GM12891 (cell line): ENCODE data around the gene NPAS2.

Experiments
- POLR2A ChIP-seq: IDR thresholded peaks from 2 replicates; pipeline ENCODE4 v1.6.1; 2011; ENCODE audit warnings: low read depth, low read length, control low read depth
- SPI1 ChIP-seq: IDR thresholded peaks from 2 replicates; pipeline ENCODE4 v1.6.1; 2011; ENCODE audit warnings: low read depth, low read length, control low read depth

DNA sequence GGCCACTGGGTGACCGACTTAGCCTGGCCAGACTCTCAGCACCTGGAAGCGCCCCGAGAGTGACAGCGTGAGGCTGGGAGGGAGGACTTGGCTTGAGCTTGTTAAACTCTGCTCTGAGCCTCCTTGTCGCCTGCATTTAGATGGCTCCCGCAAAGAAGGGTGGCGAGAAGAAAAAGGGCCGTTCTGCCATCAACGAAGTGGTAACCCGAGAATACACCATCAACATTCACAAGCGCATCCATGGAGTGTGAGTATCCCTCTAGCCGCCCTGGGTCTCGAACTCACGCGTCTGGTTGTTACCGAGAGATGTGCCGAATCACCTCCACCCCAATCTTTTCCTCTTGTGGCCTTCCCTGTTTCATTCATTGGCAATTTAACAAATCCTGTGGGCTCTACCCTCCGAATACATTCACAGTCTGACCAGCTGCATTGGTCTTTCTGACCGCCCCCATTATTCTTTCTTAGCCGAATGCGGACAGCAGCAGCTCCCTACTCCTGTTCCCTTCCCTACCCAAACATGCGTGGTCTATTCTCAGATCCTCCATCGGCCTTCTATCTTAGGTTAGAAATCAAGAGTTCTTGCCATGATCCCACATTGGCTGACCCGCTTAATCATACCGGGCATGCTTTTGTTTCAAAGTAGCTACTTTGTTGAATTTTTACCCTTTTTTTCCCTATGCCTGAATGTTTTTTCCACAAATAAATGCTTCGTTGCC lies 182.8 kb downstream of the NPAS2 start:
- TF ChIP-seq SPI1 (no peak), POLR2A (no peak)
